Sigmoid colon (tissue), 7 donors: ENCODE results near the gene ERAS. TPM values are rescaled to one million over a fixed set of nuclear protein-coding genes. Genes with fewer than 3 reads are reported as not detected.
"Not testable (repeated sequence)": the region's sequence is repeated elsewhere in the genome, so short reads cannot be mapped to it uniquely, and the experiment has no call there.

Source experiments
- DNase-seq: peaks from one replicate; pipeline ENCODE4 v3.0.0-alpha.2; 2019
- H3K27ac ChIP-seq, 4 donors: fragments of 200-600 bp; sonication (generic); one replicate each; pipeline ENCODE4 v1.5.1; 2016 to 2019; ENCODE audit warnings: mild to moderate bottlenecking in 1 of 4
- H3K27me3 ChIP-seq, 3 donors: fragments of 200-600 bp; sonication (generic); one replicate each; pipeline ENCODE4 v1.5.1; 2019; ENCODE audit warnings: mild to moderate bottlenecking in 1 of 3
- H3K36me3 ChIP-seq, 4 donors: fragments of 200-600 bp; sonication (generic); one replicate each; pipeline ENCODE4 v1.5.1; 2016 to 2019
- H3K4me1 ChIP-seq, 4 donors: fragments of 200-600 bp; sonication (generic); one replicate each; pipeline ENCODE4 v1.5.1; 2017 to 2019
- H3K4me3 ChIP-seq, 4 donors: fragments of 200-600 bp; sonication (generic); one replicate each; pipeline ENCODE4 v1.5.1; 2017 to 2019; ENCODE audit warnings: mild to moderate bottlenecking in 2 of 4, moderate library complexity in 1 of 4
- H3K9me3 ChIP-seq, 4 donors: fragments of 200-600 bp in 3 of 4; sonication (generic) in 3 of 4; one replicate each; pipeline versions ENCODE4 v1.5.1 to v1.6.1; 2013 to 2019
- EP300 ChIP-seq, 4 donors: sonication (generic); formaldehyde crosslinking; IDR thresholded peaks; one replicate each; pipeline ENCODE4 v1.6.1; 2017; ENCODE audit warnings: antibody characterized with exemption in 4 of 4
- POLR2A ChIP-seq, 2 donors: fragments of 450-650 bp; IDR thresholded peaks; one replicate each; pipeline ENCODE4 v1.6.1; 2016; ENCODE audit warnings: antibody characterized with exemption in 2 of 2, mild to moderate bottlenecking in 2 of 2, moderate library complexity in 2 of 2
- POLR2AphosphoS5 ChIP-seq, 4 donors: sonication (generic); formaldehyde crosslinking; IDR thresholded peaks; one replicate each; pipeline ENCODE4 v1.6.1; 2017; ENCODE audit warnings: antibody characterized with exemption in 4 of 4
- WGBS, 2 donors: extraction: QIAGEN DNeasy Blood & Tissue Kit; methylation state at CpG; one replicate each; pipeline ENCODE4 v1.1.7; 2013; 5-methylcytosine and 5-hydroxymethylcytosine counted together
- intact Hi-C: fragments of 100-400 bp; cut with DNase I; formaldehyde crosslinking; loops from one replicate; pipeline ENCODE4 v1.15.1; 2023
- polyA plus RNA-seq, 3 donors: library from polyadenylated mRNA; stranded (reverse); fragments of 200-250 nt; gene quantifications; one replicate each; pipeline ENCODE4 v1.2.3, GENCODE V29; 2013
- total RNA-seq, 4 donors: library from RNA; depleted of rRNA; stranded (reverse); fragments of >200 nt; gene quantifications; one replicate each; pipeline ENCODE4 v1.1.0, GENCODE V29; 2016
- TF ChIP-seq, protein P1 (sequence below), 4 experiments: fragments of 450-650 bp in 3 of 4; fragments of 200-600 bp in 1 of 4; IDR thresholded peaks; one replicate each; pipeline ENCODE4 v1.5.1; 2016 to 2019; ENCODE audit warnings: antibody characterized with exemption in 4 of 4, mild to moderate bottlenecking in 3 of 4, moderate library complexity in 2 of 4
- donor health status: healthy with polysubstance abuse.
- donor health status: Bipolar disorder and iron deficiency.
- donor health status: healthy.

The ERAS gene
- total and polyA plus RNA-seq, 7 donors, result 0.12 TPM; not detected in 6

DNA sequence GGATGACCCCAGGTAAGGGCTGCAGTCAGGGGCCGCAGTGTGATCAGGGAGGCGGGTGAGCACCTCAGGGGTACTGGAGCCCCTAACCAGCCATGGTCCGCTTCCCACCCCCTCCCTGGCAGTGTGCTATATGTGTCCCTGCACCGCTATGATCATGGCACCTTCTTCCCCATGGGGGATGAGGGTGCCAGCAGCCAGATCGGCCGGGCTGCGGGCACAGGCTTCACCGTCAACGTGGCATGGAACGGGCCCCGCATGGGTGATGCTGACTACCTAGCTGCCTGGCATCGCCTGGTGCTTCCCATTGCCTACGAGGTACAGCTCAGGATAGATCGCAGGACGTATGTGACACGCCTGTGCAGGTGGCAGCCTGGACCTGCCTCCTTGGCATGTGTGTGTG lies 8.2 kb upstream of the ERAS start:
- no peak overlapping the region for H3K4me3 ChIP-seq
- H3K4me1 ChIP-seq, result no peaks in the 10 kb centered on the region
- no peaks in the 10 kb centered on the region for H3K27me3 ChIP-seq
- TF ChIP-seq, protein P1, sequence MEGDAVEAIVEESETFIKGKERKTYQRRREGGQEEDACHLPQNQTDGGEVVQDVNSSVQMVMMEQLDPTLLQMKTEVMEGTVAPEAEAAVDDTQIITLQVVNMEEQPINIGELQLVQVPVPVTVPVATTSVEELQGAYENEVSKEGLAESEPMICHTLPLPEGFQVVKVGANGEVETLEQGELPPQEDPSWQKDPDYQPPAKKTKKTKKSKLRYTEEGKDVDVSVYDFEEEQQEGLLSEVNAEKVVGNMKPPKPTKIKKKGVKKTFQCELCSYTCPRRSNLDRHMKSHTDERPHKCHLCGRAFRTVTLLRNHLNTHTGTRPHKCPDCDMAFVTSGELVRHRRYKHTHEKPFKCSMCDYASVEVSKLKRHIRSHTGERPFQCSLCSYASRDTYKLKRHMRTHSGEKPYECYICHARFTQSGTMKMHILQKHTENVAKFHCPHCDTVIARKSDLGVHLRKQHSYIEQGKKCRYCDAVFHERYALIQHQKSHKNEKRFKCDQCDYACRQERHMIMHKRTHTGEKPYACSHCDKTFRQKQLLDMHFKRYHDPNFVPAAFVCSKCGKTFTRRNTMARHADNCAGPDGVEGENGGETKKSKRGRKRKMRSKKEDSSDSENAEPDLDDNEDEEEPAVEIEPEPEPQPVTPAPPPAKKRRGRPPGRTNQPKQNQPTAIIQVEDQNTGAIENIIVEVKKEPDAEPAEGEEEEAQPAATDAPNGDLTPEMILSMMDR (IDR thresholded peaks at IDR 0.05), result no peak
- no peak for TF ChIP-seq EP300 (IDR thresholded peaks at IDR 0.05)
- peaks cover 0 to 62% (median 9%) of the 10 kb centered on the region in 4 donors for H3K36me3 ChIP-seq
- WGBS, 2 donors, result 96% methylated on average over 16 of the region's 16 CpGs
- H3K9me3 ChIP-seq, result no peaks in the 10 kb centered on the region
- intact Hi-C loops, result no loop called here
- DNase-seq, result no peak
- no peak overlapping the region for H3K27ac ChIP-seq

DNA sequence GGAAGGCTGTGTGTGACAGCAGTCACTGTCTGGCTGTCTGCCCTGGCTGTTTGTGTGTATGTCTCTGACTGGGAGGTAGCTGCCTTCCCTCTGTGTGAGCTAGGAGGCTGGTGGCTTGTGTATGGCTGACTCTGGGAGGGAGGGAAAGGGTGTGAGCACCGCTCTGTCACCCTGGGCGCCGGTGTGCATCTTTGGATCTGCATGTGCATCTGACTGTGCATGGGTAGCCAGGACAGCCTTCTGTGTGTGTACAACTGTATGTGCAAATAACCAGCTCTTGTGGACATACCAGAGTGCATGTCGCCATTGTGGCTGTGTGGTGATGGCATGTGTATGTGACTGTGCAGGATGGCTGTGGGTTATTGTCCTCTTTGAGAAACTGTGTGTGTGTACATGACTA lies 7.4 kb upstream of the ERAS start:
- Histone ChIP-seq H3K9me3 (no peaks in the 10 kb centered on the region), H3K4me1 (no peaks in the 10 kb centered on the region), H3K36me3 (peaks cover 0 to 67% (median 10%) of the 10 kb centered on the region in 4 donors), H3K4me3 (no peak overlapping the region), H3K27me3 (no peaks in the 10 kb centered on the region), H3K27ac (no peak overlapping the region)
- intact Hi-C loops, result no loop called here
- DNase-seq, result no peak
- WGBS, 2 donors, result 96 to 98% methylated on average over 4 of the region's 4 CpGs
- TF ChIP-seq, protein P1 (IDR thresholded peaks at IDR 0.05), result no peak
- TF ChIP-seq POLR2A (IDR thresholded peaks at IDR 0.05) (no peak), EP300 (IDR thresholded peaks at IDR 0.05) (no peak), POLR2AphosphoS5 (IDR thresholded peaks at IDR 0.05) (no peak)

DNA sequence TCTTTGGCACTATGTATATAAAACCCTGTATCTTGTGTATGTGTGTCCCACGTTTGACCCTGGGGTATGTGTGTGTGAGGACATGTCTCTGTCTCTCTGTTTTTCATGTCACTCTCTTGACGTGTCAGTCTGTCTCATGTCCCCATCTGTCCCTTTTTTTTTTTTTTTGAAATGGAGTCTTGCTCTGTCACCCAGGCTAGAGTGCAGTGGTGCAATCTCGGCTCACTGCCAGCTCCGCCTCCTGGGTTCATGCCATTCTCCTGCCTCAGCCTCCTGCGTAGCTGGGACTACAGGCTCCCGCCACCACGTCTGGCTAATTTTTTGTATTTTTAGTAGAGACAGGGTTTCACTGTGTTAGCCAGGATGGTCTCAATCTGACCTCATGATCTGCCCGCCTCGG lies 6.9 kb upstream of the ERAS start:
- H3K27me3 ChIP-seq, H3K9me3 ChIP-seq, intact Hi-C loops, H3K4me3 ChIP-seq, DNase-seq, H3K27ac ChIP-seq, H3K4me1 ChIP-seq: not testable (repeated sequence)
- peaks cover 0 to 71% (median 12%) of the 10 kb centered on the region in 4 donors for H3K36me3 ChIP-seq
- WGBS, 2 donors, result 88 to 91% methylated on average over 9 of the region's 9 CpGs

DNA sequence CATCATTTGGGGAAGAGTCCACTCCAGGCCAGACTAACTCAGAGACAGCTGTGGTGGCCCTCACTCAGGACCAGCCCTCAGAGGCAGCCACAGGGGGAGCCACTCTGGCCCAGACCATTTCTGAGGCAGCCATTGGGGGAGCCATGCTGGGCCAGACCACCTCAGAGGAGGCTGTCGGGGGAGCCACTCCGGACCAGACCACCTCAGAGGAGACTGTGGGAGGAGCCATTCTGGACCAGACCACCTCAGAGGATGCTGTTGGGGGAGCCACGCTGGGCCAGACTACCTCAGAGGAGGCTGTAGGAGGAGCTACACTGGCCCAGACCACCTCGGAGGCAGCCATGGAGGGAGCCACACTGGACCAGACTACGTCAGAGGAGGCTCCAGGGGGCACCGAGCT lies 3.3 kb upstream of the ERAS start:
- no peak overlapping the region for H3K4me3 ChIP-seq
- H3K27me3 ChIP-seq, result no peaks in the 10 kb centered on the region
- no peak for TF ChIP-seq EP300 (IDR thresholded peaks at IDR 0.05)
- TF ChIP-seq POLR2AphosphoS5 (IDR thresholded peaks at IDR 0.05), result no peak
- TF ChIP-seq, protein P1 (IDR thresholded peaks at IDR 0.05), result no peak
- TF ChIP-seq POLR2A (IDR thresholded peaks at IDR 0.05), result no peak
- 89 to 90% methylated on average over 6 of the region's 6 CpGs for WGBS, 2 donors
- peaks cover 0 to 49% (median 9%) of the 10 kb centered on the region in 4 donors for H3K36me3 ChIP-seq
- H3K4me1 ChIP-seq, result no peaks in the 10 kb centered on the region
- no peak overlapping the region for H3K27ac ChIP-seq
- intact Hi-C loops, result no loop called here
- DNase-seq, result no peak
- no peaks in the 10 kb centered on the region for H3K9me3 ChIP-seq

DNA sequence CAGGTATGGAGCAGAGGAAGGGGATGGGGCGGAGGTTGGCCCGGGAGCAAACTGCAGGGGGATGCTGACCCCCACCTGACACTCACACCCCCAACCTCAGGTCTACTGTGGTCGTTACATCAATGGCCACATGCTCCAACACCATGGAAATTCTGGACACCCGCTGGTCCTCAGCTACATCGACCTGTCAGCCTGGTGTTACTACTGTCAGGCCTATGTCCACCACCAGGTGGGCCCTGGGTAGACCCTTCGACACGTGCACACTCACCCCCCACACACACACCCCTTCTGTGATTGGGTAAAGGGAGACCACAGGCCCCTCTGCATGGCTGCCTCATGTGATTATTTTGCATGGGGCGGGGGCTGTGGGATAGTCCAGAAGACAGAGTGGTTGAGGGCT lies 2.2 kb upstream of the ERAS start:
- intact Hi-C loops, result no loop called here
- TF ChIP-seq, protein P1 (IDR thresholded peaks at IDR 0.05), result no peak
- TF ChIP-seq EP300 (IDR thresholded peaks at IDR 0.05) (no peak), POLR2A (IDR thresholded peaks at IDR 0.05) (no peak), POLR2AphosphoS5 (IDR thresholded peaks at IDR 0.05) (no peak)
- Histone ChIP-seq H3K9me3 (no peaks in the 10 kb centered on the region), H3K36me3 (peaks cover 0 to 40% (median 9%) of the 10 kb centered on the region in 4 donors), H3K4me1 (no peaks in the 10 kb centered on the region), H3K4me3 (no peak overlapping the region), H3K27ac (no peak overlapping the region), H3K27me3 (no peaks in the 10 kb centered on the region)
- WGBS, 2 donors, result 95 to 96% methylated on average over 8 of the region's 8 CpGs
- no peak for DNase-seq
